Stimulated activated CD4-positive, alpha-beta T cell treated with anti-CD3 and anti-CD28 coated beads, Interleukin-4, amount 100 ng/mL, for 24 hours (primary cell): Measurements from ENCODE around the gene STX11.
A peak's percentile ranks its signal among the peaks of the same experiment; 100 is the strongest.

Experiments used
- DNase-seq: peaks from one replicate; pipeline ENCODE4 v3.0.0-alpha.2; 2020

Gene STX11

GRCh38 chr6:144143878-144144277, 6.4 kb upstream of the STX11 start:
- DNase-seq = no peak

- DNase-seq = no peak
Observed at GRCh38 chr6:144144996-144145395, 5.3 kb upstream of the STX11 start.

GRCh38 chr6:144145541-144145940, 4.8 kb upstream of the STX11 start:
- no peak for DNase-seq

GRCh38 chr6:144148886-144149285, 1.4 kb upstream of the STX11 start:
- DNase-seq = no peak

- no peak for DNase-seq
Observed at GRCh38 chr6:144149558-144149893, 791 bp upstream of the STX11 start.

GRCh38 chr6:144150710-144151657, 667 bp downstream of the STX11 start:
- DNase-seq = peak; percentile 73

- no peak for DNase-seq
Observed at GRCh38 chr6:144152334-144152900, 2.1 kb downstream of the STX11 start.

GRCh38 chr6:144153260-144153659, 2.9 kb downstream of the STX11 start:
- DNase-seq = no peak

GRCh38 chr6:144153971-144154370, 3.7 kb downstream of the STX11 start:
- no peak for DNase-seq

GRCh38 chr6:144155529-144155928, 5.2 kb downstream of the STX11 start:
- no peak for DNase-seq

GRCh38 chr6:144156338-144156737, 6.0 kb downstream of the STX11 start:
- DNase-seq = no peak

- DNase-seq = no peak
Observed at GRCh38 chr6:144156991-144157390, 6.7 kb downstream of the STX11 start.

GRCh38 chr6:144158133-144158532, 7.8 kb downstream of the STX11 start:
- DNase-seq = no peak

- DNase-seq = no peak
Observed at GRCh38 chr6:144159223-144159622, 8.9 kb downstream of the STX11 start.

- no peak for DNase-seq
Observed at GRCh38 chr6:144159742-144160141, 9.4 kb downstream of the STX11 start.

- no peak for DNase-seq
Observed at GRCh38 chr6:144160431-144161005, 10.2 kb downstream of the STX11 start.

- no peak for DNase-seq
Observed at GRCh38 chr6:144161975-144162374, 11.7 kb downstream of the STX11 start.

- DNase-seq = no peak
Observed at GRCh38 chr6:144162977-144163376, 12.7 kb downstream of the STX11 start.

GRCh38 chr6:144165784-144166183, 15.5 kb downstream of the STX11 start:
- DNase-seq = no peak

- DNase-seq = no peak
Observed at GRCh38 chr6:144170044-144170443, 19.7 kb downstream of the STX11 start.

- no peak for DNase-seq
Observed at GRCh38 chr6:144171406-144171805, 21.1 kb downstream of the STX11 start.

GRCh38 chr6:144174006-144174405, 23.7 kb downstream of the STX11 start:
- no peak for DNase-seq

GRCh38 chr6:144176043-144176442, 25.7 kb downstream of the STX11 start:
- DNase-seq = no peak

GRCh38 chr6:144177726-144178125, 27.4 kb downstream of the STX11 start:
- no peak for DNase-seq
